OCI-LY1 (cell line): ENCODE measurements around the gene FBXO9.

Experiments used
- H2AFZ ChIP-seq: fragments of 200-600 bp; sonication (generic), shearing (Covaris generic); 2 replicates; pipeline ENCODE4 v1.6.0; 2014; ENCODE audit warnings: antibody characterized with exemption, mild to moderate bottlenecking, low read length
- H3F3A ChIP-seq: fragments of 200-600 bp; sonication (generic), shearing (Covaris generic); 2 replicates; pipeline ENCODE4 v1.6.0; 2014; ENCODE audit warnings: mild to moderate bottlenecking, antibody characterized with exemption, low read length, moderate library complexity; ENCODE audit not compliant: insufficient read depth
- H3K27ac ChIP-seq: fragments of 200-600 bp; sonication (generic); 2 replicates; pipeline ENCODE4 v1.5.1; 2014; ENCODE audit warnings: low read length, mixed run types, mild to moderate bottlenecking, low read depth; ENCODE audit not compliant: poor library complexity, severe bottlenecking
- H3K27me3 ChIP-seq: fragments of 200-600 bp; sonication (generic); 2 replicates; pipeline ENCODE4 v1.6.0; 2014; ENCODE audit warnings: antibody characterized with exemption, mild to moderate bottlenecking, low read length, moderate library complexity; ENCODE audit not compliant: insufficient read depth
- H3K36me3 ChIP-seq: fragments of 200-600 bp; sonication (generic); 2 replicates; pipeline ENCODE4 v1.6.1; 2014; ENCODE audit warnings: mild to moderate bottlenecking, antibody characterized with exemption, low read length, moderate library complexity, mixed read lengths; ENCODE audit not compliant: insufficient read depth
- H3K4me1 ChIP-seq: fragments of 200-600 bp; sonication (generic); 2 replicates; pipeline ENCODE4 v1.5.1; 2014; ENCODE audit warnings: mild to moderate bottlenecking, low read length, moderate library complexity; ENCODE audit not compliant: insufficient read depth, severe bottlenecking
- H3K4me2 ChIP-seq: fragments of 200-600 bp; sonication (generic), shearing (Covaris generic); 2 replicates; pipeline ENCODE4 v1.6.1; 2014; ENCODE audit warnings: low read length
- H3K4me3 ChIP-seq: fragments of 200-600 bp; sonication (generic); 2 replicates; pipeline ENCODE4 v1.5.1; 2014; ENCODE audit warnings: low read length, low read depth, mild to moderate bottlenecking, mixed read lengths; ENCODE audit not compliant: poor library complexity, severe bottlenecking
- H3K79me2 ChIP-seq: fragments of 200-600 bp; shearing (Covaris generic); 2 replicates; pipeline ENCODE4 v1.6.1; 2016; ENCODE audit warnings: mixed run types, low read length, mixed read lengths; ENCODE audit not compliant: insufficient read depth
- H3K9ac ChIP-seq: fragments of 200-600 bp; sonication (generic), shearing (Covaris generic); 2 replicates; pipeline ENCODE4 v1.6.1; 2014; ENCODE audit warnings: mild to moderate bottlenecking, low read length, mixed read lengths
- H3K9me2 ChIP-seq: fragments of 200-600 bp; sonication (generic), shearing (Covaris generic); 2 replicates; pipeline ENCODE4 v1.6.1; 2014; ENCODE audit warnings: low read depth, mild to moderate bottlenecking, low read length, mixed read lengths
- H3K9me3 ChIP-seq: fragments of 200-600 bp; shearing (Covaris generic); 2 replicates; pipeline ENCODE4 v1.6.1; 2014; ENCODE audit warnings: low read length, mixed read lengths
- H4K20me1 ChIP-seq: fragments of 200-600 bp; sonication (generic), shearing (Covaris generic); 2 replicates; pipeline ENCODE4 v1.6.0; 2016; ENCODE audit warnings: mild to moderate bottlenecking, low read length; ENCODE audit not compliant: insufficient read depth
- CTCF ChIP-seq: fragments of 200-600 bp; sonication (generic), shearing (Covaris generic); IDR thresholded peaks from 2 replicates; pipeline ENCODE4 v1.5.1; 2017; ENCODE audit warnings: mild to moderate bottlenecking, antibody characterized with exemption, low read length, moderate library complexity, mixed read lengths
- EZH2 ChIP-seq: fragments of 200-600 bp; sonication (generic), shearing (Covaris generic); IDR thresholded peaks from 2 replicates; pipeline ENCODE4 v1.8.0; 2017; ENCODE audit warnings: borderline replicate concordance, mixed run types, mild to moderate bottlenecking, antibody characterized with exemption, low read length, moderate library complexity, mixed read lengths

FBXO9 gene

GRCh38 chr6:53074347-53074746, 9.1 kb downstream of the FBXO9 start:
- no peak overlapping the region for H3K9ac ChIP-seq
- no peak overlapping the region for H3K4me2 ChIP-seq
- H3K9me3 ChIP-seq: no peaks in the 10 kb centered on the region
- H3K4me1 ChIP-seq: no peaks in the 10 kb centered on the region
- no peak overlapping the region for H3K4me3 ChIP-seq
- no peak overlapping the region for H3K27ac ChIP-seq
- no peaks in the 10 kb centered on the region for H3K9me2 ChIP-seq
- peaks cover 54% of the 10 kb centered on the region for H3K36me3 ChIP-seq
- H2AFZ ChIP-seq: no peak overlapping the region
- TF ChIP-seq CTCF: no peak
- TF ChIP-seq EZH2: no peak
- no peaks in the 10 kb centered on the region for H3K79me2 ChIP-seq
- H3F3A ChIP-seq: no peaks in the 10 kb centered on the region
- H3K27me3 ChIP-seq: no peaks in the 10 kb centered on the region
- H4K20me1 ChIP-seq: no peaks in the 10 kb centered on the region

- no peaks in the 10 kb centered on the region for H3K79me2 ChIP-seq
- H3K4me2 ChIP-seq: no peak overlapping the region
- H3K36me3 ChIP-seq: peaks cover 80% of the 10 kb centered on the region
- H3K4me1 ChIP-seq: no peaks in the 10 kb centered on the region
- no peaks in the 10 kb centered on the region for H3K9me3 ChIP-seq
- no peaks in the 10 kb centered on the region for H3F3A ChIP-seq
- no peak overlapping the region for H2AFZ ChIP-seq
- no peak overlapping the region for H3K4me3 ChIP-seq
- TF ChIP-seq EZH2 (no peak), CTCF (no peak)
- H4K20me1 ChIP-seq: no peaks in the 10 kb centered on the region
- H3K9me2 ChIP-seq: no peaks in the 10 kb centered on the region
- H3K9ac ChIP-seq: no peak overlapping the region
- H3K27ac ChIP-seq: no peak overlapping the region
- no peaks in the 10 kb centered on the region for H3K27me3 ChIP-seq
Measured at GRCh38 chr6:53080813-53081212, 15.6 kb downstream of the FBXO9 start.

GRCh38 chr6:53086302-53086701, 21.1 kb downstream of the FBXO9 start:
- H2AFZ ChIP-seq: no peak overlapping the region
- H3K36me3 ChIP-seq: peaks cover 85% of the 10 kb centered on the region
- H3K4me2 ChIP-seq: no peak overlapping the region
- H3K27me3 ChIP-seq: no peaks in the 10 kb centered on the region
- H3K9ac ChIP-seq: no peak overlapping the region
- TF ChIP-seq EZH2 (no peak), CTCF (no peak)
- no peaks in the 10 kb centered on the region for H3K4me1 ChIP-seq
- no peaks in the 10 kb centered on the region for H3F3A ChIP-seq
- no peak overlapping the region for H3K27ac ChIP-seq
- no peak overlapping the region for H3K4me3 ChIP-seq
- no peaks in the 10 kb centered on the region for H3K9me2 ChIP-seq
- no peaks in the 10 kb centered on the region for H4K20me1 ChIP-seq
- H3K9me3 ChIP-seq: no peaks in the 10 kb centered on the region
- no peaks in the 10 kb centered on the region for H3K79me2 ChIP-seq
